ENCODE data around the gene EIPR1.

DNA sequence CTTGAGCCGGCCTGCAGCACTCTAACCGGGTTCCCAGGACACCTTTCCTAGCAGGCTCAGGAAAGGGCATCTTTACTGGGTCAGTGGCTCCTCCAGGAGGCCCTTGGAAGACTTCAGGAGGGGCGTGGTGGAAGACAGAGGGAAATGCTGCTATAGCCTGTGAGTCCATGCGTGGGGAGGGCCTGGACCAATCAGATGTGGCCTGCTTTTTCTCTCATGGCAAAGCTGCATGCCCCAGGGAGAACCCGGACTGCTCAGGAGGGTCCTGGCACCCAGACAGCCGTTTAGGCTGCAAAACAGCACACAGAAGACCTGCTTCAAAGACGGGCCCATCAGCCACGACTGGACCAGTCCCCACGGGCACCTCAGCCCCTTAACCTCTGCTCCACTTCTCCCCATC, 84.4 kb downstream of the EIPR1 start:
- TF ChIP-seq, protein P1, sequence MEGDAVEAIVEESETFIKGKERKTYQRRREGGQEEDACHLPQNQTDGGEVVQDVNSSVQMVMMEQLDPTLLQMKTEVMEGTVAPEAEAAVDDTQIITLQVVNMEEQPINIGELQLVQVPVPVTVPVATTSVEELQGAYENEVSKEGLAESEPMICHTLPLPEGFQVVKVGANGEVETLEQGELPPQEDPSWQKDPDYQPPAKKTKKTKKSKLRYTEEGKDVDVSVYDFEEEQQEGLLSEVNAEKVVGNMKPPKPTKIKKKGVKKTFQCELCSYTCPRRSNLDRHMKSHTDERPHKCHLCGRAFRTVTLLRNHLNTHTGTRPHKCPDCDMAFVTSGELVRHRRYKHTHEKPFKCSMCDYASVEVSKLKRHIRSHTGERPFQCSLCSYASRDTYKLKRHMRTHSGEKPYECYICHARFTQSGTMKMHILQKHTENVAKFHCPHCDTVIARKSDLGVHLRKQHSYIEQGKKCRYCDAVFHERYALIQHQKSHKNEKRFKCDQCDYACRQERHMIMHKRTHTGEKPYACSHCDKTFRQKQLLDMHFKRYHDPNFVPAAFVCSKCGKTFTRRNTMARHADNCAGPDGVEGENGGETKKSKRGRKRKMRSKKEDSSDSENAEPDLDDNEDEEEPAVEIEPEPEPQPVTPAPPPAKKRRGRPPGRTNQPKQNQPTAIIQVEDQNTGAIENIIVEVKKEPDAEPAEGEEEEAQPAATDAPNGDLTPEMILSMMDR (conservative IDR thresholded peaks at IDR 0.05 in 1 of 2, IDR thresholded peaks at IDR 0.05 in 1 of 2; ENCODE audit: low read depth in 1 of 2, low read length in 2 of 2) = no peak
- TF ChIP-seq EZH2 (IDR thresholded peaks at IDR 0.05; ENCODE audit: low read length, missing control alignments) = no peak
